Sigmoid colon (tissue), 7 donors: Measurements from ENCODE around the gene FBH1. TPM values are rescaled to one million over a fixed set of nuclear protein-coding genes. Genes with fewer than 3 reads are reported as not detected.

ENCODE experiments used
- DNase-seq: peaks from one replicate; pipeline ENCODE4 v3.0.0-alpha.2; 2019
- H3K27ac ChIP-seq, 4 donors: fragments of 200-600 bp; sonication (generic); one replicate each; pipeline ENCODE4 v1.5.1; 2016 to 2019; ENCODE audit warnings: mild to moderate bottlenecking in 1 of 4
- H3K27me3 ChIP-seq, 3 donors: fragments of 200-600 bp; sonication (generic); one replicate each; pipeline ENCODE4 v1.5.1; 2019; ENCODE audit warnings: mild to moderate bottlenecking in 1 of 3
- H3K36me3 ChIP-seq, 4 donors: fragments of 200-600 bp; sonication (generic); one replicate each; pipeline ENCODE4 v1.5.1; 2016 to 2019
- H3K4me1 ChIP-seq, 4 donors: fragments of 200-600 bp; sonication (generic); one replicate each; pipeline ENCODE4 v1.5.1; 2017 to 2019
- H3K4me3 ChIP-seq, 4 donors: fragments of 200-600 bp; sonication (generic); one replicate each; pipeline ENCODE4 v1.5.1; 2017 to 2019; ENCODE audit warnings: mild to moderate bottlenecking in 2 of 4, moderate library complexity in 1 of 4
- H3K9me3 ChIP-seq, 4 donors: fragments of 200-600 bp in 3 of 4; sonication (generic) in 3 of 4; one replicate each; pipeline versions ENCODE4 v1.5.1 to v1.6.1; 2013 to 2019
- EP300 ChIP-seq, 4 donors: sonication (generic); formaldehyde crosslinking; IDR thresholded peaks; one replicate each; pipeline ENCODE4 v1.6.1; 2017; ENCODE audit warnings: antibody characterized with exemption in 4 of 4
- POLR2A ChIP-seq, 2 donors: fragments of 450-650 bp; IDR thresholded peaks; one replicate each; pipeline ENCODE4 v1.6.1; 2016; ENCODE audit warnings: antibody characterized with exemption in 2 of 2, mild to moderate bottlenecking in 2 of 2, moderate library complexity in 2 of 2
- POLR2AphosphoS5 ChIP-seq, 4 donors: sonication (generic); formaldehyde crosslinking; IDR thresholded peaks; one replicate each; pipeline ENCODE4 v1.6.1; 2017; ENCODE audit warnings: antibody characterized with exemption in 4 of 4
- WGBS, 2 donors: extraction: QIAGEN DNeasy Blood & Tissue Kit; methylation state at CpG; one replicate each; pipeline ENCODE4 v1.1.7; 2013; 5-methylcytosine and 5-hydroxymethylcytosine counted together
- intact Hi-C: fragments of 100-400 bp; cut with DNase I; formaldehyde crosslinking; loops from one replicate; pipeline ENCODE4 v1.15.1; 2023
- polyA plus RNA-seq, 3 donors: library from polyadenylated mRNA; stranded (reverse); fragments of 200-250 nt; gene quantifications; one replicate each; pipeline ENCODE4 v1.2.3, GENCODE V29; 2013
- total RNA-seq, 4 donors: library from RNA; depleted of rRNA; stranded (reverse); fragments of >200 nt; gene quantifications; one replicate each; pipeline ENCODE4 v1.1.0, GENCODE V29; 2016
- TF ChIP-seq, protein P1 (sequence below), 4 experiments: fragments of 450-650 bp in 3 of 4; fragments of 200-600 bp in 1 of 4; IDR thresholded peaks; one replicate each; pipeline ENCODE4 v1.5.1; 2016 to 2019; ENCODE audit warnings: antibody characterized with exemption in 4 of 4, mild to moderate bottlenecking in 3 of 4, moderate library complexity in 2 of 4
- donor health status: healthy with polysubstance abuse.
- donor health status: Bipolar disorder and iron deficiency.
- donor health status: healthy.

FBH1 gene
- total and polyA plus RNA-seq, 7 donors = 31.2 to 85.9 (median 68.7) TPM

DNA sequence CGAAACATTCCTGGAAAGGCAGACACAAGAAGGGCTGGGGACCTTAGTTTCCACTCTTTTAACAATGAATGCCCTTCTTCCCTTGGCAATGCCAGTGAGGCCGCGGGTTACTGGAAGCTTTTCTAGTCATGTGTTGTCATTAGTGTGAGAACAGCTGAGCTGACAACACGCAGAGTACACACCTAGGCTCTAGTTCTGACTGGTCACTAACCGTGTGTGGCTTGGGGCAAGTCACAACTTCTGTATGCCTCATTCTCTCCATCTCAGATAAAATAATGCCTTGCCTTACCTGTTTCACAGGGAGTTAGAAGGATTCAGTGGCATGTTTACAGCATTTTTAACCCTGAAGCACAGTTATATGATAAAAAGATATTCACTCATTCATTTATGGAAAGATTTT, 31.7 kb downstream of the FBH1 start:
- DNase-seq = no peak
- intact Hi-C loops = no loop called here
- no peak for TF ChIP-seq POLR2AphosphoS5 (IDR thresholded peaks at IDR 0.05)
- TF ChIP-seq, protein P1, sequence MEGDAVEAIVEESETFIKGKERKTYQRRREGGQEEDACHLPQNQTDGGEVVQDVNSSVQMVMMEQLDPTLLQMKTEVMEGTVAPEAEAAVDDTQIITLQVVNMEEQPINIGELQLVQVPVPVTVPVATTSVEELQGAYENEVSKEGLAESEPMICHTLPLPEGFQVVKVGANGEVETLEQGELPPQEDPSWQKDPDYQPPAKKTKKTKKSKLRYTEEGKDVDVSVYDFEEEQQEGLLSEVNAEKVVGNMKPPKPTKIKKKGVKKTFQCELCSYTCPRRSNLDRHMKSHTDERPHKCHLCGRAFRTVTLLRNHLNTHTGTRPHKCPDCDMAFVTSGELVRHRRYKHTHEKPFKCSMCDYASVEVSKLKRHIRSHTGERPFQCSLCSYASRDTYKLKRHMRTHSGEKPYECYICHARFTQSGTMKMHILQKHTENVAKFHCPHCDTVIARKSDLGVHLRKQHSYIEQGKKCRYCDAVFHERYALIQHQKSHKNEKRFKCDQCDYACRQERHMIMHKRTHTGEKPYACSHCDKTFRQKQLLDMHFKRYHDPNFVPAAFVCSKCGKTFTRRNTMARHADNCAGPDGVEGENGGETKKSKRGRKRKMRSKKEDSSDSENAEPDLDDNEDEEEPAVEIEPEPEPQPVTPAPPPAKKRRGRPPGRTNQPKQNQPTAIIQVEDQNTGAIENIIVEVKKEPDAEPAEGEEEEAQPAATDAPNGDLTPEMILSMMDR (IDR thresholded peaks at IDR 0.05) = no peak
- no peak for TF ChIP-seq POLR2A (IDR thresholded peaks at IDR 0.05)
- TF ChIP-seq EP300 (IDR thresholded peaks at IDR 0.05) = no peak
- Histone ChIP-seq H3K4me1 (no peaks in the 10 kb centered on the region), H3K9me3 (no peaks in the 10 kb centered on the region), H3K27ac (no peak overlapping the region), H3K36me3 (peaks cover 38 to 100% (median 73%) of the 10 kb centered on the region in 4 donors), H3K27me3 (no peaks in the 10 kb centered on the region), H3K4me3 (no peak overlapping the region)
- WGBS, 2 donors = 93 to 94% methylated on average over 5 of the region's 5 CpGs

DNA sequence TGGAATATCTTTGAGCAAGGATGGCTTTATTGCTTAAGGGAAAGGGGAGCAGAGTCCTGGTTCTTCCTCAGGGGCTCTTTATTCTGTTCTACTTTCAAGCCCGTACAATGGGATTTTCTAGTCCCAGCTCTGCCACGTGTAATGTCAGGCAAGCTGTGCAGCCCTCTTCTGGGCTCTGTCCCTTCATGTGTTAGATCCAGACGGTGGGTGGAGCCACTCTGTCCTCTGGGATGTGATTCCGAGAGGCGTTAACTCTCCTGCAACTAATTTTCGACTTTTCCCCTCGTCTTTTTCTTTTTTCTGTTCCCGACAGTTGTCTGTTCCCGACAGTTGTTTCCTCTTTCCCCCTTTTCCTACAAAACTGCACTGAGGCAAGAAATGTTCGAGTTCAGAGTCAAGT, 34.8 kb downstream of the FBH1 start:
- TF ChIP-seq EP300 (IDR thresholded peaks at IDR 0.05) = no peak
- TF ChIP-seq, protein P1 (IDR thresholded peaks at IDR 0.05) = no peak
- no peak for TF ChIP-seq POLR2AphosphoS5 (IDR thresholded peaks at IDR 0.05)
- TF ChIP-seq POLR2A (IDR thresholded peaks at IDR 0.05) = no peak
- Histone ChIP-seq H3K9me3 (no peaks in the 10 kb centered on the region), H3K4me3 (no peak overlapping the region), H3K27ac (no peak overlapping the region), H3K27me3 (no peaks in the 10 kb centered on the region), H3K4me1 (no peaks in the 10 kb centered on the region), H3K36me3 (peaks cover 34 to 100% (median 71%) of the 10 kb centered on the region in 4 donors)
- DNase-seq = no peak
- WGBS, 2 donors = 94% methylated on average over 10 of the region's 10 CpGs
- intact Hi-C loops = no loop called here

DNA sequence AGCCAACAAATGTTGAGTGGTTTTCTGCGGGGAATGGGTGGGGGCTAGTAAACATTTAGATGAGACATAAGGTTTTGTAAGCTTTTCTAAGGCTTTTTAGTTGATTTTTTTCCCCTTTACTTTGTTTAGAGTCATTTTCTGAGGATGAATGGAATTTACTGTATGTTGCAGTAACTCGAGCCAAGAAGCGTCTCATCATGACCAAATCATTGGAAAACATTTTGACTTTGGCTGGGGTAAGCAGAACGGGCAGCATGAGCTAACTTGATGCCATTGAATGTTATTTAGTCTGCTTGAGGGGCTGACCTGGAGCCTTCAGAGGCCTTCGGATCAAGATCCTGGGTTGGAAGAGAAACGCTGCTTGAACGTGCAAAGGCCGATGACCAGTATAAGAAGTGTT, 37.3 kb downstream of the FBH1 start:
- Histone ChIP-seq H3K9me3 (no peaks in the 10 kb centered on the region), H3K4me3 (no peak overlapping the region), H3K36me3 (peaks cover 33 to 100% (median 58%) of the 10 kb centered on the region in 4 donors), H3K27ac (no peak overlapping the region), H3K27me3 (no peaks in the 10 kb centered on the region), H3K4me1 (no peaks in the 10 kb centered on the region)
- TF ChIP-seq POLR2A (IDR thresholded peaks at IDR 0.05) (no peak), EP300 (IDR thresholded peaks at IDR 0.05) (no peak), POLR2AphosphoS5 (IDR thresholded peaks at IDR 0.05) (no peak)
- TF ChIP-seq, protein P1 (IDR thresholded peaks at IDR 0.05) = no peak
- WGBS, 2 donors = 83 to 88% methylated on average over 8 of the region's 8 CpGs
- no peak for DNase-seq
- intact Hi-C loops = no loop called here

DNA sequence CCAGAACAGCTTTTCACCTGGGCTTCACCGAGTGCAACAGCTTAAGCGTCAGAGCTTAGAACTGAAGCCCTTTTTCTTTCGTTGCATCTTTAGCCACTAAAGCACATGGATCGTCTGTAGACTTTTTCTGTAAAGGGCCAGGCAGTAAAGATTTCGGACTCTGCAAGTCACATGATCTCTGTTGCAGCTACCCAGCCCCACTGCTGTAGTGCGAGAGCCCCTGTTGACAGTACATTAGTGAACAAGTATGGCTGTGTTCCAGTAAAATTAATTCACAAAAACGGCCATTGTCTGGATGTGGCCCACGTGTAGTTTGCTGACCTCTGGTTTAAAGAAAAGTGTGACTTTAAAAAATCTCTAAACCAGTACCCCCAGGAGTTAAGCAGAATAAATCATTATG, 39.4 kb downstream of the FBH1 start:
- H3K4me3 ChIP-seq = no peak overlapping the region
- H3K27me3 ChIP-seq = no peaks in the 10 kb centered on the region
- no peak overlapping the region for H3K27ac ChIP-seq
- intact Hi-C loops = no loop called here
- H3K4me1 ChIP-seq = no peaks in the 10 kb centered on the region
- H3K9me3 ChIP-seq = no peaks in the 10 kb centered on the region
- WGBS, 2 donors = 89 to 91% methylated on average over 8 of the region's 8 CpGs
- DNase-seq = no peak
- TF ChIP-seq, protein P1 (IDR thresholded peaks at IDR 0.05) = no peak
- no peak for TF ChIP-seq EP300 (IDR thresholded peaks at IDR 0.05)
- no peak for TF ChIP-seq POLR2A (IDR thresholded peaks at IDR 0.05)
- peaks cover 25 to 94% (median 43%) of the 10 kb centered on the region in 4 donors for H3K36me3 ChIP-seq

DNA sequence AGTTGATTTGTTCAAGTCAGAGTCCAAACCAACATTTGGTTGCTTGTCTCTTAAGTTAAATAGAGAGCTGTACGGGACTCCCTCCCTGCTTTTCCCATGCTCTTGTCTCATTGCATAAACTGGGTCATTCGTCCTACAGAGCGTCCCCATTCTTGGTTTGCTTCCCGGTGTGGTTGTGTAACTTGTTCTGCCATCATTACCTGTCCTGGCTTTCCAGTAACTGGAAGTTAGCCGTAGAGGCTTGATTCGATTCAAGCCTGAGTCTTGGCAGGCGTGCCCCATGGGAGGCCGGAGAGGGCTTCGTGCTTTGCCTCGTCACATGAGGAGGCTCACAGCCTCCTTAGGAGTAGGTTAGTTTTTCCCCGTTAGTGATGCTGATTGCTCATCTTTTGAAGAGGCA, 40.2 kb downstream of the FBH1 start:
- intact Hi-C loops = no loop called here
- H3K27me3 ChIP-seq = no peaks in the 10 kb centered on the region
- no peaks in the 10 kb centered on the region for H3K4me1 ChIP-seq
- peaks cover 17 to 94% (median 36%) of the 10 kb centered on the region in 4 donors for H3K36me3 ChIP-seq
- H3K9me3 ChIP-seq = no peaks in the 10 kb centered on the region
- no peak for TF ChIP-seq EP300 (IDR thresholded peaks at IDR 0.05)
- TF ChIP-seq POLR2A (IDR thresholded peaks at IDR 0.05) = no peak
- TF ChIP-seq, protein P1 (IDR thresholded peaks at IDR 0.05) = no peak
- no peak for TF ChIP-seq POLR2AphosphoS5 (IDR thresholded peaks at IDR 0.05)
- WGBS, 2 donors = 92 to 96% methylated on average over 11 of the region's 11 CpGs
- DNase-seq = no peak
- H3K4me3 ChIP-seq = no peak overlapping the region
- no peak overlapping the region for H3K27ac ChIP-seq
